GM23338 (cell line): ENCODE results near the gene KLF7. TPM values are rescaled to one million over a fixed set of nuclear protein-coding genes. Genes with fewer than 3 reads are reported as not detected.

ENCODE experiments used
- ATAC-seq: fragments of 200-7000 bp; cut with Tn5 transposase; 3 replicates; pipeline ENCODE4 v1.9.1; 2020
- DNase-seq: peaks from one replicate; pipeline ENCODE4 v3.0.0-alpha.2; 2015; ENCODE audit warnings: low spot score
- H2AFZ ChIP-seq: fragments of 200-600 bp; sonication (generic); 2 replicates; pipeline ENCODE4 v1.8.0; 2016; ENCODE audit warnings: antibody characterized with exemption, mild to moderate bottlenecking, moderate library complexity
- H3F3A ChIP-seq: fragments of 200-600 bp; sonication (generic); replicated peaks from 2 replicates; pipeline ENCODE4 v1.8.0; 2017; ENCODE audit warnings: antibody characterized with exemption, mixed run types, low read depth
- H3K27ac ChIP-seq: fragments of 200-600 bp; sonication (generic); 2 replicates; pipeline ENCODE4 v1.6.1; 2016; ENCODE audit warnings: low read depth
- H3K27me3 ChIP-seq: fragments of 200-600 bp; sonication (generic); 2 replicates; pipeline ENCODE4 v1.8.0; 2016; ENCODE audit warnings: mild to moderate bottlenecking, mixed run types, moderate library complexity; ENCODE audit not compliant: insufficient read depth
- H3K36me3 ChIP-seq: fragments of 200-600 bp; sonication (generic); 2 replicates; pipeline ENCODE4 v1.8.0; 2016; ENCODE audit warnings: mild to moderate bottlenecking; ENCODE audit not compliant: insufficient read depth
- H3K4me1 ChIP-seq: fragments of 200-600 bp; sonication (generic); 2 replicates; pipeline ENCODE4 v1.8.0; 2016; ENCODE audit warnings: mild to moderate bottlenecking, moderate library complexity; ENCODE audit not compliant: insufficient read depth
- H3K4me2 ChIP-seq: fragments of 200-600 bp; sonication (generic); 2 replicates; pipeline ENCODE4 v1.7.1; 2017; ENCODE audit warnings: mixed run types
- H3K4me3 ChIP-seq: fragments of 200-600 bp; sonication (generic); 2 replicates; pipeline ENCODE4 v1.6.1; 2016; ENCODE audit warnings: mixed run types
- H3K79me2 ChIP-seq: fragments of 200-600 bp; sonication (generic); replicated peaks from 2 replicates; pipeline ENCODE4 v1.8.0; 2017; ENCODE audit warnings: mild to moderate bottlenecking; ENCODE audit not compliant: insufficient read depth
- H3K9me2 ChIP-seq: fragments of 200-600 bp; sonication (generic); 2 replicates; pipeline ENCODE4 v1.8.0; 2017; ENCODE audit not compliant: insufficient read depth
- H4K20me1 ChIP-seq: fragments of 200-600 bp; sonication (generic); replicated peaks from 2 replicates; pipeline ENCODE4 v1.8.0; 2017; ENCODE audit warnings: mild to moderate bottlenecking; ENCODE audit not compliant: insufficient read depth
- H3K27ac Mint-ChIP-seq: 2 replicates; pipeline ENCODE4 v1.8.0; 2020; ENCODE audit warnings: inconsistent platforms, mild to moderate bottlenecking, moderate library complexity, mixed read lengths
- H3K27me3 Mint-ChIP-seq: 3 replicates; pipeline ENCODE4 v1.8.0; 2022; ENCODE audit warnings: low read depth, mild to moderate bottlenecking, moderate library complexity, mixed read lengths, inconsistent platforms; ENCODE audit not compliant: insufficient read depth, poor library complexity
- H3K36me3 Mint-ChIP-seq: 3 replicates; pipeline ENCODE4 v1.8.0; 2021; ENCODE audit warnings: low read depth, mild to moderate bottlenecking, inconsistent platforms, moderate library complexity, mixed read lengths
- H3K4me1 Mint-ChIP-seq: 3 replicates; pipeline ENCODE4 v1.8.0; 2020; ENCODE audit warnings: mild to moderate bottlenecking, inconsistent platforms, mixed read lengths
- H3K4me3 Mint-ChIP-seq: 3 replicates; pipeline ENCODE4 v1.8.0; 2021; ENCODE audit warnings: moderate library complexity, mild to moderate bottlenecking, inconsistent platforms, mixed read lengths
- H3K9me3 Mint-ChIP-seq: 3 replicates; pipeline ENCODE4 v1.8.0; 2020; ENCODE audit warnings: moderate library complexity, mild to moderate bottlenecking, inconsistent platforms, mixed read lengths
- CREB1 ChIP-seq: fragments of 250-450 bp; sonication (Bioruptor Pico); IDR thresholded peaks from 2 replicates; pipeline ENCODE4 v1.5.0; 2020; ENCODE audit warnings: low read depth, mild to moderate bottlenecking, moderate library complexity
- EZH2 ChIP-seq: fragments of 200-600 bp; sonication (generic); IDR thresholded peaks from one replicate; pipeline ENCODE4 v1.8.0; 2017; ENCODE audit warnings: antibody characterized with exemption, mild to moderate bottlenecking, low read depth; ENCODE audit not compliant: unreplicated experiment
- EZH2phosphoT487 ChIP-seq: fragments of 200-600 bp; sonication (generic); IDR thresholded peaks from one replicate; pipeline ENCODE4 v1.8.1; 2018; ENCODE audit warnings: antibody characterized with exemption; ENCODE audit not compliant: unreplicated experiment
- JUNB ChIP-seq: IDR thresholded peaks from one replicate; pipeline ENCODE4 v1.6.1; 2016; ENCODE audit warnings: antibody characterized with exemption; ENCODE audit not compliant: unreplicated experiment
- NANOG ChIP-seq: IDR thresholded peaks from 2 replicates; pipeline ENCODE4 v1.6.1; 2016; ENCODE audit warnings: antibody characterized with exemption, borderline replicate concordance
- POLR2AphosphoS5 ChIP-seq: IDR thresholded peaks from 2 replicates; pipeline ENCODE4 v1.6.1; 2016; ENCODE audit warnings: antibody characterized with exemption, low read depth
- REST ChIP-seq: IDR thresholded peaks from one replicate; pipeline ENCODE4 v1.6.1; 2018; ENCODE audit warnings: antibody characterized with exemption; ENCODE audit not compliant: unreplicated experiment
- STAT1 ChIP-seq: IDR thresholded peaks from one replicate; pipeline ENCODE4 v1.6.1; 2016; ENCODE audit warnings: antibody characterized with exemption; ENCODE audit not compliant: unreplicated experiment
- ZNF114 ChIP-seq: fragments of 250-450 bp; sonication (Bioruptor Pico); IDR thresholded peaks from 2 replicates; pipeline ENCODE4 v1.5.0; 2020; ENCODE audit warnings: mild to moderate bottlenecking, moderate library complexity
- ZNF331 ChIP-seq: fragments of 250-450 bp; sonication (Bioruptor Pico); IDR thresholded peaks from 2 replicates; pipeline ENCODE4 v1.5.0; 2020; ENCODE audit warnings: low read depth, mild to moderate bottlenecking, moderate library complexity
- polyA plus RNA-seq: library from polyadenylated mRNA; unstranded; fragments of >200 nt; fragmentation: Nextera tagmentation; extraction: Ambion mirVana; gene quantifications from 2 replicates; pipeline ENCODE4 v1.2.1, GENCODE V29; 2016
- total RNA-seq: library from RNA; depleted of rRNA; stranded (reverse); fragments of >200 nt; shearing (Covaris generic); gene quantifications from 2 replicates; pipeline ENCODE4 v1.2.3, GENCODE V29; 2014
- TF ChIP-seq, protein P1 (sequence below): IDR thresholded peaks from 2 replicates; pipeline ENCODE4 v1.6.1; 2016; ENCODE audit warnings: antibody characterized with exemption
- TF ChIP-seq, protein P2 (sequence below), 2 experiments: fragments of 200-600 bp in 1 of 2; sonication (generic) in 1 of 2; conservative IDR thresholded peaks; 2 replicates each; pipeline versions ENCODE4 v1.5.1 to v1.6.1; 2016 to 2017; ENCODE audit warnings: antibody characterized with exemption in 2 of 2, low read depth in 2 of 2, mild to moderate bottlenecking in 2 of 2, moderate library complexity in 1 of 2
- TF ChIP-seq, protein P3 (sequence below): fragments of 250-450 bp; sonication (Bioruptor Pico); IDR thresholded peaks from 2 replicates; pipeline ENCODE4 v1.5.0; 2020; ENCODE audit warnings: mild to moderate bottlenecking, moderate library complexity

Gene KLF7
- total and polyA plus RNA-seq, 2 experiments from 2014 or later = 5.7 to 15.4 TPM

DNA sequence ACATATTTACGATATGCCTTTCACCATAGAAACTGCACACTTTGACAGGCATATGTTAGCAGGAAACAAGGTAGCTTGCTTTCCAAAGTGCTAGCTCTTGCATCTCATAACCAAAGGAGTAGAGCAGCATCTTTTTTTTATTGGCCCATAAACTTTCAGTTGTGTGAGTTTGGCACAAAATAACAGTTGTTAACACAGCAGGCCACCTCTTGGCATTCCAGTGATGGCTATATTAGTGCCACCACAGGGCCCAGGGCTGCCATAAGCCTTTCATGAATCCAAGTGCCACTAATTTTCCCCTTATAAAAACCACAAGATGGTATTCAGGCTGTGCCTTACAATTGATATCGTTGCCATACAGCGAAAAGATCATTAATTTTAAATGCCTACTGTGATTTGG lies 40.3 kb upstream of the KLF7 start:
- Histone ChIP-seq H3K9me2 (peaks cover 5% of the 10 kb centered on the region; the same call in 1 of the 2 replicates), H3K4me3 (no peak overlapping the region), H3K4me1 (no peaks in the 10 kb centered on the region), H3F3A (no peaks in the 10 kb centered on the region), H3K36me3 (no peaks in the 10 kb centered on the region), H2AFZ (no peak overlapping the region; the same call in 1 of the 2 replicates), H3K4me2 (no peak overlapping the region), H4K20me1 (no peaks in the 10 kb centered on the region), H3K27me3 (no peaks in the 10 kb centered on the region), H3K27ac (no peak overlapping the region), H3K79me2 (no peaks in the 10 kb centered on the region)
- Mint-ChIP-seq H3K9me3 (no peaks in the 10 kb centered on the region), H3K27ac (no peak overlapping the region), H3K27me3 (peaks cover 3% of the 10 kb centered on the region), H3K4me1 (0 out of 3 replicates have a peak, but pooled peaks cover 2% of the 10 kb centered on the region), H3K4me3 (no peak overlapping the region), H3K36me3 (no peaks in the 10 kb centered on the region)
- DNase-seq (no peak), ATAC-seq (no peak)
- TF ChIP-seq EZH2 (no peak), ZNF331 (no peak), JUNB (no peak), POLR2AphosphoS5 (no peak), REST (no peak), ZNF114 (CRISPR knock-in tag) (no peak), CREB1 (CRISPR knock-in tag) (no peak), STAT1 (no peak), NANOG (no peak), EZH2phosphoT487 (no peak)
- TF ChIP-seq, protein P1, sequence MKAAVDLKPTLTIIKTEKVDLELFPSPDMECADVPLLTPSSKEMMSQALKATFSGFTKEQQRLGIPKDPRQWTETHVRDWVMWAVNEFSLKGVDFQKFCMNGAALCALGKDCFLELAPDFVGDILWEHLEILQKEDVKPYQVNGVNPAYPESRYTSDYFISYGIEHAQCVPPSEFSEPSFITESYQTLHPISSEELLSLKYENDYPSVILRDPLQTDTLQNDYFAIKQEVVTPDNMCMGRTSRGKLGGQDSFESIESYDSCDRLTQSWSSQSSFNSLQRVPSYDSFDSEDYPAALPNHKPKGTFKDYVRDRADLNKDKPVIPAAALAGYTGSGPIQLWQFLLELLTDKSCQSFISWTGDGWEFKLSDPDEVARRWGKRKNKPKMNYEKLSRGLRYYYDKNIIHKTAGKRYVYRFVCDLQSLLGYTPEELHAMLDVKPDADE = no peak
- TF ChIP-seq, protein P2, sequence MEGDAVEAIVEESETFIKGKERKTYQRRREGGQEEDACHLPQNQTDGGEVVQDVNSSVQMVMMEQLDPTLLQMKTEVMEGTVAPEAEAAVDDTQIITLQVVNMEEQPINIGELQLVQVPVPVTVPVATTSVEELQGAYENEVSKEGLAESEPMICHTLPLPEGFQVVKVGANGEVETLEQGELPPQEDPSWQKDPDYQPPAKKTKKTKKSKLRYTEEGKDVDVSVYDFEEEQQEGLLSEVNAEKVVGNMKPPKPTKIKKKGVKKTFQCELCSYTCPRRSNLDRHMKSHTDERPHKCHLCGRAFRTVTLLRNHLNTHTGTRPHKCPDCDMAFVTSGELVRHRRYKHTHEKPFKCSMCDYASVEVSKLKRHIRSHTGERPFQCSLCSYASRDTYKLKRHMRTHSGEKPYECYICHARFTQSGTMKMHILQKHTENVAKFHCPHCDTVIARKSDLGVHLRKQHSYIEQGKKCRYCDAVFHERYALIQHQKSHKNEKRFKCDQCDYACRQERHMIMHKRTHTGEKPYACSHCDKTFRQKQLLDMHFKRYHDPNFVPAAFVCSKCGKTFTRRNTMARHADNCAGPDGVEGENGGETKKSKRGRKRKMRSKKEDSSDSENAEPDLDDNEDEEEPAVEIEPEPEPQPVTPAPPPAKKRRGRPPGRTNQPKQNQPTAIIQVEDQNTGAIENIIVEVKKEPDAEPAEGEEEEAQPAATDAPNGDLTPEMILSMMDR (conservative IDR thresholded peaks at IDR 0.05; ENCODE audit: low read depth in 2 of 2) = no peak
- TF ChIP-seq, protein P3, sequence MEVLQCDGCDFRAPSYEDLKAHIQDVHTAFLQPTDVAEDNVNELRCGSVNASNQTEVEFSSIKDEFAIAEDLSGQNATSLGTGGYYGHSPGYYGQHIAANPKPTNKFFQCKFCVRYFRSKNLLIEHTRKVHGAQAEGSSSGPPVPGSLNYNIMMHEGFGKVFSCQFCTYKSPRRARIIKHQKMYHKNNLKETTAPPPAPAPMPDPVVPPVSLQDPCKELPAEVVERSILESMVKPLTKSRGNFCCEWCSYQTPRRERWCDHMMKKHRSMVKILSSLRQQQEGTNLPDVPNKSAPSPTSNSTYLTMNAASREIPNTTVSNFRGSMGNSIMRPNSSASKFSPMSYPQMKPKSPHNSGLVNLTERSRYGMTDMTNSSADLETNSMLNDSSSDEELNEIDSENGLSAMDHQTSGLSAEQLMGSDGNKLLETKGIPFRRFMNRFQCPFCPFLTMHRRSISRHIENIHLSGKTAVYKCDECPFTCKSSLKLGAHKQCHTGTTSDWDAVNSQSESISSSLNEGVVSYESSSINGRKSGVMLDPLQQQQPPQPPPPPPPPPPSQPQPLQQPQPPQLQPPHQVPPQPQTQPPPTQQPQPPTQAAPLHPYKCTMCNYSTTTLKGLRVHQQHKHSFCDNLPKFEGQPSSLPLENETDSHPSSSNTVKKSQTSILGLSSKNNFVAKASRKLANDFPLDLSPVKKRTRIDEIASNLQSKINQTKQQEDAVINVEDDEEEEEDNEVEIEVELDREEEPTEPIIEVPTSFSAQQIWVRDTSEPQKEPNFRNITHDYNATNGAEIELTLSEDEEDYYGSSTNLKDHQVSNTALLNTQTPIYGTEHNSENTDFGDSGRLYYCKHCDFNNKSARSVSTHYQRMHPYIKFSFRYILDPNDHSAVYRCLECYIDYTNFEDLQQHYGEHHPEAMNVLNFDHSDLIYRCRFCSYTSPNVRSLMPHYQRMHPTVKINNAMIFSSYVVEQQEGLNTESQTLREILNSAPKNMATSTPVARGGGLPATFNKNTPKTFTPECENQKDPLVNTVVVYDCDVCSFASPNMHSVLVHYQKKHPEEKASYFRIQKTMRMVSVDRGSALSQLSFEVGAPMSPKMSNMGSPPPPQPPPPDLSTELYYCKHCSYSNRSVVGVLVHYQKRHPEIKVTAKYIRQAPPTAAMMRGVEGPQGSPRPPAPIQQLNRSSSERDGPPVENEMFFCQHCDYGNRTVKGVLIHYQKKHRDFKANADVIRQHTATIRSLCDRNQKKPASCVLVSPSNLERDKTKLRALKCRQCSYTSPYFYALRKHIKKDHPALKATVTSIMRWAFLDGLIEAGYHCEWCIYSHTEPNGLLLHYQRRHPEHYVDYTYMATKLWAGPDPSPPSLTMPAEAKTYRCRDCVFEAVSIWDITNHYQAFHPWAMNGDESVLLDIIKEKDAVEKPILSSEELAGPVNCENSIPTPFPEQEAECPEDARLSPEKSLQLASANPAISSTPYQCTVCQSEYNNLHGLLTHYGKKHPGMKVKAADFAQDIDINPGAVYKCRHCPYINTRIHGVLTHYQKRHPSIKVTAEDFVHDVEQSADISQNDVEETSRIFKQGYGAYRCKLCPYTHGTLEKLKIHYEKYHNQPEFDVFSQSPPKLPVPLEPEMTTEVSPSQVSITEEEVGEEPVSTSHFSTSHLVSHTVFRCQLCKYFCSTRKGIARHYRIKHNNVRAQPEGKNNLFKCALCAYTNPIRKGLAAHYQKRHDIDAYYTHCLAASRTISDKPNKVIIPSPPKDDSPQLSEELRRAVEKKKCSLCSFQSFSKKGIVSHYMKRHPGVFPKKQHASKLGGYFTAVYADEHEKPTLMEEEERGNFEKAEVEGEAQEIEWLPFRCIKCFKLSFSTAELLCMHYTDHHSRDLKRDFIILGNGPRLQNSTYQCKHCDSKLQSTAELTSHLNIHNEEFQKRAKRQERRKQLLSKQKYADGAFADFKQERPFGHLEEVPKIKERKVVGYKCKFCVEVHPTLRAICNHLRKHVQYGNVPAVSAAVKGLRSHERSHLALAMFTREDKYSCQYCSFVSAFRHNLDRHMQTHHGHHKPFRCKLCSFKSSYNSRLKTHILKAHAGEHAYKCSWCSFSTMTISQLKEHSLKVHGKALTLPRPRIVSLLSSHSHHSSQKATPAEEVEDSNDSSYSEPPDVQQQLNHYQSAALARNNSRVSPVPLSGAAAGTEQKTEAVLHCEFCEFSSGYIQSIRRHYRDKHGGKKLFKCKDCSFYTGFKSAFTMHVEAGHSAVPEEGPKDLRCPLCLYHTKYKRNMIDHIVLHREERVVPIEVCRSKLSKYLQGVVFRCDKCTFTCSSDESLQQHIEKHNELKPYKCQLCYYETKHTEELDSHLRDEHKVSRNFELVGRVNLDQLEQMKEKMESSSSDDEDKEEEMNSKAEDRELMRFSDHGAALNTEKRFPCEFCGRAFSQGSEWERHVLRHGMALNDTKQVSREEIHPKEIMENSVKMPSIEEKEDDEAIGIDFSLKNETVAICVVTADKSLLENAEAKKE (CRISPR knock-in tag) = no peak
